Measurements from ENCODE around the gene GAL3ST3. TPM values are rescaled to one million over a fixed set of nuclear protein-coding genes. Genes with fewer than 3 reads are reported as not detected.

The GAL3ST3 gene
- total and polyA plus RNA-seq, 2 experiments from 2014 or later = 15.6 to 63.4 TPM

DNA sequence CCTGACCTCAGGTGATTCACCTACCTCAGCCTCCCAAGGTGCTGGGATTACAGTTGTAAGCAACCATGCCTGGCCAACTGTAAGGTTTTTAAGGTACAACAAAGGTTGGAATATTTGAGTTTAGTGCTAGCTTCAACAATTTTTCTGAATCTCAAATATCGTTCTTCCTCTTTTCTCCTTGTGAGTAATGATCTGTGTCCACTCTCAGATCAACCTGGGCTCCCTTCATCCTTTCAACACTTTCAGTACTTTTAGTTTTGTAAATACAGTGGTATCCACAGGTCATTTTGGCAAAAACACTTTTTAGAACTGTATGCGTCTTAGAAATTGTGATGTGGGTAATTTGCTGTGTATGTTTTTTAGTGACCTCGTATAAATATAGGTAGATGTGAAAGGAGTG lies 29.0 kb upstream of the GAL3ST3 start:
- Histone ChIP-seq H3K4me2 (no peak overlapping the region), H3K9me2 (ENCODE audit: insufficient read depth) (no peaks in the 10 kb centered on the region), H3K4me3 (no peak overlapping the region), H4K20me1 (replicated peaks; ENCODE audit: insufficient read depth) (peaks cover 14% of the 10 kb centered on the region), H2AFZ (no peak overlapping the region), H3K4me1 (ENCODE audit: insufficient read depth) (no peaks in the 10 kb centered on the region), H3K27me3 (ENCODE audit: insufficient read depth) (no peaks in the 10 kb centered on the region), H3K79me2 (replicated peaks; ENCODE audit: insufficient read depth) (peaks cover 52% of the 10 kb centered on the region), H3K27ac (ENCODE audit: low read depth) (no peak overlapping the region), H3K36me3 (ENCODE audit: insufficient read depth) (peaks cover 6% of the 10 kb centered on the region), H3F3A (replicated peaks; ENCODE audit: low read depth) (peaks cover 6% of the 10 kb centered on the region; the same call in 1 of the 2 replicates)
- Mint-ChIP-seq H3K9me3 (no peaks in the 10 kb centered on the region), H3K36me3 (ENCODE audit: low read depth) (peaks cover 5% of the 10 kb centered on the region; the same call in 2 of the 3 replicates), H3K27me3 (ENCODE audit: insufficient read depth, low read depth, poor library complexity) (no peaks in the 10 kb centered on the region), H3K4me1 (no peaks in the 10 kb centered on the region), H3K27ac (no peak overlapping the region), H3K4me3 (no peak overlapping the region)
- ATAC-seq (no peak), DNase-seq (ENCODE audit: low spot score) (no peak)
- TF ChIP-seq STAT1 (IDR thresholded peaks at IDR 0.05; ENCODE audit: unreplicated experiment) (no peak), EZH2phosphoT487 (IDR thresholded peaks at IDR 0.05; ENCODE audit: unreplicated experiment) (no peak), ZNF114 (CRISPR knock-in tag; IDR thresholded peaks at IDR 0.05) (no peak)
- TF ChIP-seq, protein P1, sequence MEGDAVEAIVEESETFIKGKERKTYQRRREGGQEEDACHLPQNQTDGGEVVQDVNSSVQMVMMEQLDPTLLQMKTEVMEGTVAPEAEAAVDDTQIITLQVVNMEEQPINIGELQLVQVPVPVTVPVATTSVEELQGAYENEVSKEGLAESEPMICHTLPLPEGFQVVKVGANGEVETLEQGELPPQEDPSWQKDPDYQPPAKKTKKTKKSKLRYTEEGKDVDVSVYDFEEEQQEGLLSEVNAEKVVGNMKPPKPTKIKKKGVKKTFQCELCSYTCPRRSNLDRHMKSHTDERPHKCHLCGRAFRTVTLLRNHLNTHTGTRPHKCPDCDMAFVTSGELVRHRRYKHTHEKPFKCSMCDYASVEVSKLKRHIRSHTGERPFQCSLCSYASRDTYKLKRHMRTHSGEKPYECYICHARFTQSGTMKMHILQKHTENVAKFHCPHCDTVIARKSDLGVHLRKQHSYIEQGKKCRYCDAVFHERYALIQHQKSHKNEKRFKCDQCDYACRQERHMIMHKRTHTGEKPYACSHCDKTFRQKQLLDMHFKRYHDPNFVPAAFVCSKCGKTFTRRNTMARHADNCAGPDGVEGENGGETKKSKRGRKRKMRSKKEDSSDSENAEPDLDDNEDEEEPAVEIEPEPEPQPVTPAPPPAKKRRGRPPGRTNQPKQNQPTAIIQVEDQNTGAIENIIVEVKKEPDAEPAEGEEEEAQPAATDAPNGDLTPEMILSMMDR (conservative IDR thresholded peaks at IDR 0.05; ENCODE audit: low read depth in 2 of 2) = no peak
- TF ChIP-seq, protein P2, sequence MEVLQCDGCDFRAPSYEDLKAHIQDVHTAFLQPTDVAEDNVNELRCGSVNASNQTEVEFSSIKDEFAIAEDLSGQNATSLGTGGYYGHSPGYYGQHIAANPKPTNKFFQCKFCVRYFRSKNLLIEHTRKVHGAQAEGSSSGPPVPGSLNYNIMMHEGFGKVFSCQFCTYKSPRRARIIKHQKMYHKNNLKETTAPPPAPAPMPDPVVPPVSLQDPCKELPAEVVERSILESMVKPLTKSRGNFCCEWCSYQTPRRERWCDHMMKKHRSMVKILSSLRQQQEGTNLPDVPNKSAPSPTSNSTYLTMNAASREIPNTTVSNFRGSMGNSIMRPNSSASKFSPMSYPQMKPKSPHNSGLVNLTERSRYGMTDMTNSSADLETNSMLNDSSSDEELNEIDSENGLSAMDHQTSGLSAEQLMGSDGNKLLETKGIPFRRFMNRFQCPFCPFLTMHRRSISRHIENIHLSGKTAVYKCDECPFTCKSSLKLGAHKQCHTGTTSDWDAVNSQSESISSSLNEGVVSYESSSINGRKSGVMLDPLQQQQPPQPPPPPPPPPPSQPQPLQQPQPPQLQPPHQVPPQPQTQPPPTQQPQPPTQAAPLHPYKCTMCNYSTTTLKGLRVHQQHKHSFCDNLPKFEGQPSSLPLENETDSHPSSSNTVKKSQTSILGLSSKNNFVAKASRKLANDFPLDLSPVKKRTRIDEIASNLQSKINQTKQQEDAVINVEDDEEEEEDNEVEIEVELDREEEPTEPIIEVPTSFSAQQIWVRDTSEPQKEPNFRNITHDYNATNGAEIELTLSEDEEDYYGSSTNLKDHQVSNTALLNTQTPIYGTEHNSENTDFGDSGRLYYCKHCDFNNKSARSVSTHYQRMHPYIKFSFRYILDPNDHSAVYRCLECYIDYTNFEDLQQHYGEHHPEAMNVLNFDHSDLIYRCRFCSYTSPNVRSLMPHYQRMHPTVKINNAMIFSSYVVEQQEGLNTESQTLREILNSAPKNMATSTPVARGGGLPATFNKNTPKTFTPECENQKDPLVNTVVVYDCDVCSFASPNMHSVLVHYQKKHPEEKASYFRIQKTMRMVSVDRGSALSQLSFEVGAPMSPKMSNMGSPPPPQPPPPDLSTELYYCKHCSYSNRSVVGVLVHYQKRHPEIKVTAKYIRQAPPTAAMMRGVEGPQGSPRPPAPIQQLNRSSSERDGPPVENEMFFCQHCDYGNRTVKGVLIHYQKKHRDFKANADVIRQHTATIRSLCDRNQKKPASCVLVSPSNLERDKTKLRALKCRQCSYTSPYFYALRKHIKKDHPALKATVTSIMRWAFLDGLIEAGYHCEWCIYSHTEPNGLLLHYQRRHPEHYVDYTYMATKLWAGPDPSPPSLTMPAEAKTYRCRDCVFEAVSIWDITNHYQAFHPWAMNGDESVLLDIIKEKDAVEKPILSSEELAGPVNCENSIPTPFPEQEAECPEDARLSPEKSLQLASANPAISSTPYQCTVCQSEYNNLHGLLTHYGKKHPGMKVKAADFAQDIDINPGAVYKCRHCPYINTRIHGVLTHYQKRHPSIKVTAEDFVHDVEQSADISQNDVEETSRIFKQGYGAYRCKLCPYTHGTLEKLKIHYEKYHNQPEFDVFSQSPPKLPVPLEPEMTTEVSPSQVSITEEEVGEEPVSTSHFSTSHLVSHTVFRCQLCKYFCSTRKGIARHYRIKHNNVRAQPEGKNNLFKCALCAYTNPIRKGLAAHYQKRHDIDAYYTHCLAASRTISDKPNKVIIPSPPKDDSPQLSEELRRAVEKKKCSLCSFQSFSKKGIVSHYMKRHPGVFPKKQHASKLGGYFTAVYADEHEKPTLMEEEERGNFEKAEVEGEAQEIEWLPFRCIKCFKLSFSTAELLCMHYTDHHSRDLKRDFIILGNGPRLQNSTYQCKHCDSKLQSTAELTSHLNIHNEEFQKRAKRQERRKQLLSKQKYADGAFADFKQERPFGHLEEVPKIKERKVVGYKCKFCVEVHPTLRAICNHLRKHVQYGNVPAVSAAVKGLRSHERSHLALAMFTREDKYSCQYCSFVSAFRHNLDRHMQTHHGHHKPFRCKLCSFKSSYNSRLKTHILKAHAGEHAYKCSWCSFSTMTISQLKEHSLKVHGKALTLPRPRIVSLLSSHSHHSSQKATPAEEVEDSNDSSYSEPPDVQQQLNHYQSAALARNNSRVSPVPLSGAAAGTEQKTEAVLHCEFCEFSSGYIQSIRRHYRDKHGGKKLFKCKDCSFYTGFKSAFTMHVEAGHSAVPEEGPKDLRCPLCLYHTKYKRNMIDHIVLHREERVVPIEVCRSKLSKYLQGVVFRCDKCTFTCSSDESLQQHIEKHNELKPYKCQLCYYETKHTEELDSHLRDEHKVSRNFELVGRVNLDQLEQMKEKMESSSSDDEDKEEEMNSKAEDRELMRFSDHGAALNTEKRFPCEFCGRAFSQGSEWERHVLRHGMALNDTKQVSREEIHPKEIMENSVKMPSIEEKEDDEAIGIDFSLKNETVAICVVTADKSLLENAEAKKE (CRISPR knock-in tag; IDR thresholded peaks at IDR 0.05) = no peak
- TF ChIP-seq, protein P3, sequence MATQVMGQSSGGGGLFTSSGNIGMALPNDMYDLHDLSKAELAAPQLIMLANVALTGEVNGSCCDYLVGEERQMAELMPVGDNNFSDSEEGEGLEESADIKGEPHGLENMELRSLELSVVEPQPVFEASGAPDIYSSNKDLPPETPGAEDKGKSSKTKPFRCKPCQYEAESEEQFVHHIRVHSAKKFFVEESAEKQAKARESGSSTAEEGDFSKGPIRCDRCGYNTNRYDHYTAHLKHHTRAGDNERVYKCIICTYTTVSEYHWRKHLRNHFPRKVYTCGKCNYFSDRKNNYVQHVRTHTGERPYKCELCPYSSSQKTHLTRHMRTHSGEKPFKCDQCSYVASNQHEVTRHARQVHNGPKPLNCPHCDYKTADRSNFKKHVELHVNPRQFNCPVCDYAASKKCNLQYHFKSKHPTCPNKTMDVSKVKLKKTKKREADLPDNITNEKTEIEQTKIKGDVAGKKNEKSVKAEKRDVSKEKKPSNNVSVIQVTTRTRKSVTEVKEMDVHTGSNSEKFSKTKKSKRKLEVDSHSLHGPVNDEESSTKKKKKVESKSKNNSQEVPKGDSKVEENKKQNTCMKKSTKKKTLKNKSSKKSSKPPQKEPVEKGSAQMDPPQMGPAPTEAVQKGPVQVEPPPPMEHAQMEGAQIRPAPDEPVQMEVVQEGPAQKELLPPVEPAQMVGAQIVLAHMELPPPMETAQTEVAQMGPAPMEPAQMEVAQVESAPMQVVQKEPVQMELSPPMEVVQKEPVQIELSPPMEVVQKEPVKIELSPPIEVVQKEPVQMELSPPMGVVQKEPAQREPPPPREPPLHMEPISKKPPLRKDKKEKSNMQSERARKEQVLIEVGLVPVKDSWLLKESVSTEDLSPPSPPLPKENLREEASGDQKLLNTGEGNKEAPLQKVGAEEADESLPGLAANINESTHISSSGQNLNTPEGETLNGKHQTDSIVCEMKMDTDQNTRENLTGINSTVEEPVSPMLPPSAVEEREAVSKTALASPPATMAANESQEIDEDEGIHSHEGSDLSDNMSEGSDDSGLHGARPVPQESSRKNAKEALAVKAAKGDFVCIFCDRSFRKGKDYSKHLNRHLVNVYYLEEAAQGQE (IDR thresholded peaks at IDR 0.05; ENCODE audit: unreplicated experiment) = no peak
- TF ChIP-seq, protein P4, sequence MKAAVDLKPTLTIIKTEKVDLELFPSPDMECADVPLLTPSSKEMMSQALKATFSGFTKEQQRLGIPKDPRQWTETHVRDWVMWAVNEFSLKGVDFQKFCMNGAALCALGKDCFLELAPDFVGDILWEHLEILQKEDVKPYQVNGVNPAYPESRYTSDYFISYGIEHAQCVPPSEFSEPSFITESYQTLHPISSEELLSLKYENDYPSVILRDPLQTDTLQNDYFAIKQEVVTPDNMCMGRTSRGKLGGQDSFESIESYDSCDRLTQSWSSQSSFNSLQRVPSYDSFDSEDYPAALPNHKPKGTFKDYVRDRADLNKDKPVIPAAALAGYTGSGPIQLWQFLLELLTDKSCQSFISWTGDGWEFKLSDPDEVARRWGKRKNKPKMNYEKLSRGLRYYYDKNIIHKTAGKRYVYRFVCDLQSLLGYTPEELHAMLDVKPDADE (IDR thresholded peaks at IDR 0.05) = no peak
